GM18499 (cell line): ENCODE measurements around the gene LPP.

Experiments used
- ATAC-seq: cut with Tn5 transposase; IDR thresholded peaks from one replicate; pipeline ENCODE4 v1.9.1; 2021; ENCODE audit warnings: moderate number of reproducible peaks; ENCODE audit not compliant: insufficient read depth, unreplicated experiment

The LPP gene

DNA sequence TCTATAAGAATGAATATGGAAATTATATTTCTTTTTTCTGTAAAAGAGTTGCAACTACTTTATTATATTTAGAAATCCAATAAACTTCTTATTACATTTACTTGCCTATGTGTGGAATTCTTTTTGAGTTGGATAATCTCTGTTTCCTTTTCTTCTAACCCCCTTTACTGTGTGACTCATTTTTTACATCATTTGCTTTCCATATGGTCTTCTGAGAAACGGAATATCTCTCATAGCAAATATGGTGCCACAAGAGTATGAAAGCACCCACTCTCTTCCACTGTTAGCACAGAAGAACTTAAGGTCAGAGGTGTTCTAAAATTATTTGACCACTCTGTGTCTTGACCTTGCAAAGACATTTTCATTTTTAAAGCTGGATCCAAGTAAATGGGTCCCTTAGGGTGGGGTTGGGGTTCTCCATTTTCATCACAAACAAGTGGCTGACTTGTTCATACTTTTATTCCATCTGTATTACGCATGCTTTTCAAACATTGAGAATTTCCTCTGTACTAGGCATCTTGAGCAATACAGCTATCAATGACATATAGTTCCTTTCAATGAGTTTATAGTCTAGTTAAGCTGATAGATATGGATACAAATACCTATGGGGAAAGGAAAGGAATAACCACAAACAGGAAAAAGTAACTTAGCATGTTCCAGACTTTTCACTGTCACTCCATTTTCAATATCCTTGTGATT is 736.8 kb downstream of the LPP start:
- ATAC-seq, result no peak

DNA sequence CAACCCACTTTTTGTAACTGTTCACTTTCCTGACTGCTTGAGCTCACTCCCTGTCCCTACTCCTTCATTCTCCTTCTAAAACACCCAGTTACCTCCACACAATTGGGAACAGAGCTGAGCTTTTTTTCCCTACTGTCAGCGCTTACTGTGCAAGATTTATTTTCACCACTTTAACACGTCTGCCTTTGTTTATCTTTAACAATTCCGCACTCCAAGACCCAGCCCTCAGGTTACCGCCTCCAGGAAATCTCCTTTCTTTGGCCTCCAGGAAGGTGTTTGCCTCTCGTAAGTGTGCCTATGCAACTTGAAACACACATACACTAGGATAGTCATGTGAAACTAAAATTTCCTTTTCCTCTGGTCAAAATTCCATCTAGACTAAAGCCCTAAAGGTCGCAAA is 745.9 kb downstream of the LPP start:
- ATAC-seq, result no peak

DNA sequence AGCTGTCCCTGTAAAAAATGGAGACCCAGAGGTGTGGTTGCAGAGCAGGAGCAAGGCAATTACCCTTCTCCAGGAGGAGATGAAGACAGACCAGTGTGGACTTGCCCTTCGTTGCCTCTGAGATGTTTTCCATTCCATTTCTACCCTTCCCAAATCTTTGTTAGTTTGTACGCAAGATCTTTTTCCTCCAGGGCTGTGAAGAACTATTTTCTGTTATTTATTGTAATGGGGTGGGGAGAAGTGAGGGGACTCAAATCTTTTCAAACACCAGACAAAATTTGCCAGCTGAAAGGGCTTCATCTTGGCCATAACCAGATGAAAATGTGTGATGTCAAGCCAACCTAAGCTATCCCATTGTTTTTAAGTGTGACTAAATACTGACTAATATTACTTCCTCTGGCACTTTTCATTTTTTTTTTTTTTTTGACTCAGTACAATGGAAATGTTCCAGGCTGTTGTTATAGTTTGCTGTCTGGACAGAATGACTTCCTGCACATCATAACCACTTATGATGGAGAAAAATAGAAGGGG is 746.5 kb downstream of the LPP start:
- no peak for ATAC-seq

DNA sequence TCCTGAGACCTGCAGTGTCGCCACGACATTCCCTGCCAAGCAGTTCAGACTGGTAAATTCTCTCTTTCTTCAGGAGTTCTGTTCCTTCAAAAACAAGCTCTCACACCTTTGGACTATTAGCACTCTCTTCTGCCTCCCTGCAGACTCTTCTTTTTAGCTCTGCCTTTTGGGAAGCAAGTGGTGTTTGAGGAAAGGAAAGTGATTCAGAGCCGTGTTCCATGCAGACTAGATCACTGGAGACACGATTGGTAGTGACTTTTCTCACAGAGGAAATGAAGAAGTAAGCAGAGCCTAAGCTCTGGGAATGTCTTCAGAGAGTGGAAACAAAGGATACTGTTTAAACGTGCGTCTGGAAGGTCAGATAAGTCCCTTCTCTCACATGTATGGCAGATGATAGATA is 747.2 kb downstream of the LPP start:
- ATAC-seq, result no peak

DNA sequence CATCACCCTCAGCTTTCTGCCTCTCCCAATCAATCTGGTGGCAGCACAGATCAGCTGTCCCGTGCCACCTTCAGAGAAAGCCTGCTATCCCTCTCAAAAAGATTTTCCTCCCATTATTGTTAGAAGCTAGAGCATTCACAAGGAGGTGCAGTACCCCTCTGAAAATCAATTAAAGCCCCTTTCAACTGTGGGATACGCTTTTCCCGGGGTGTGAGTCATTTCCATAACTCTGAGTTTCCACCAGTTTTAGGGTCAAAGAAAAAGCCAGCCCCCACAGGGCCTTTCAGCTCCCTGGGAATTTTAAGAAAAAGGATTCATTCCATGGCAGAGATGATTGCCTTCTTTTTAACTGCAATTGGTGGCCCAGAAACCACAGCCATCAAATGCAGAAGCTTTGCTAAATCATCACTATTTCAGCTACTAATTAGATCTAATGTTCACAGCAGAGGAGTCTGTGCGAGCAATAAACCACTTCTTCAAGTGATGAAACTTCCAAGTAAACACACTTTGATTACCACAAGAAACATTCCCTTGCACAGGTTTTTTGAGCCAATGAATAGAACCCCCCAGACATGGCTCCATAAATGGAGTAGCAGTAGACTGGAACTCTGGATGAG is 747.8 kb downstream of the LPP start:
- no peak for ATAC-seq

DNA sequence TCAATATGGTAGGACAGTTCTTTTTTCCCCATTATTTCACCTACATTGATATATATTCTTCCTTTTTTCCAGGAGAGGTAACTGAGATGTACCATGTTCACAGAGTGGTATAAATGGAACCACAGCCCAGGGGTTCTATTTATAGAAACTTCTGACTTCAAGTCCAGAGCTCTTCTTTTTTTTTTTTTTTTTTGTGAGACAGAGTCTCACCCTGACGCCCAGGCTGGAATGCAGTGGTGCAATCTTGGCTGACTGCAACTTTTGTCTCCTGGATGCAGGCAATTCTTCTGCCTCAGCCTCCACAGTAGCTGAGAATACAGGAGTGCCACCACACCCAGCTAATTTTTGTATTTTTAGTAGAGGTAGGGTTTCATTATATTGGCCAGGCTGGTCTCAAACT is 750.7 kb downstream of the LPP start:
- no peak for ATAC-seq

DNA sequence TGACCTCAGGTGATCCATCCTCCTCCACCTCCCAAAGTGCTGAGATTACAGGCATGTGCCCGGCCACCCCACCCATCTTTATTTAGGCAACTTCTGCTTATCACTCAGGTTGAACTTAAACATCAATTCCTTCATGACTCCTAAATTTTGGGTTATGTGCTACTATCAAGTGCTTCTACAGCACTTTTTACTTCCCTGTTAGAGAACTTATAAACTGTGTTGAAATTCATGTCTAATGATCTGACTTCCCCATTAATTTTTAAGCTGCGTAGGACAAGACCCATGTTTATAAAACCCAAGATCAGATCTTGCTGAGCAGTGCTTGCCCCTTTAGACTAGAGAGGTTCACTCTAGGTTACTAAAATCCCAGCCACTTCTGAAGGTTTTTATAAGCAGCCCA is 751.6 kb downstream of the LPP start:
- ATAC-seq, result no peak

DNA sequence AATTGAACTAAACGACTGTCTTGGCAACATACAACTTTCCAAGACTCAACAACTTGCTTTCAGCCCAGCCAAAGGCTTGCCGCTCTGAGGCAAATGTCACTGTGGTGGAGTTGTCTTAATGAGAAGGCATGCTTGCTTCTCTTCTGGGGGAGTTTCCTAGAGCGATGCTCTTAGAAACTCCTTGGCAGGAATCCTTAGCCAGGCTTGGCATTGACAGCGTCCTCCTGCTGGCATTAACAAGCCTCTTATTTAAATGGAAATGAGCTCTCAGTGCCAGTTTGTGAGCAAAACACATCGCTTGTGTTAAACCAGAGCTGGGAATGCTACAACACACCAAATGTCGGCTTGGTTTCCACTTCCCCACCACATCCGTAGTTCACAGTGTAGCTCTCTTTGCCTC is 752.3 kb downstream of the LPP start:
- ATAC-seq, result no peak

DNA sequence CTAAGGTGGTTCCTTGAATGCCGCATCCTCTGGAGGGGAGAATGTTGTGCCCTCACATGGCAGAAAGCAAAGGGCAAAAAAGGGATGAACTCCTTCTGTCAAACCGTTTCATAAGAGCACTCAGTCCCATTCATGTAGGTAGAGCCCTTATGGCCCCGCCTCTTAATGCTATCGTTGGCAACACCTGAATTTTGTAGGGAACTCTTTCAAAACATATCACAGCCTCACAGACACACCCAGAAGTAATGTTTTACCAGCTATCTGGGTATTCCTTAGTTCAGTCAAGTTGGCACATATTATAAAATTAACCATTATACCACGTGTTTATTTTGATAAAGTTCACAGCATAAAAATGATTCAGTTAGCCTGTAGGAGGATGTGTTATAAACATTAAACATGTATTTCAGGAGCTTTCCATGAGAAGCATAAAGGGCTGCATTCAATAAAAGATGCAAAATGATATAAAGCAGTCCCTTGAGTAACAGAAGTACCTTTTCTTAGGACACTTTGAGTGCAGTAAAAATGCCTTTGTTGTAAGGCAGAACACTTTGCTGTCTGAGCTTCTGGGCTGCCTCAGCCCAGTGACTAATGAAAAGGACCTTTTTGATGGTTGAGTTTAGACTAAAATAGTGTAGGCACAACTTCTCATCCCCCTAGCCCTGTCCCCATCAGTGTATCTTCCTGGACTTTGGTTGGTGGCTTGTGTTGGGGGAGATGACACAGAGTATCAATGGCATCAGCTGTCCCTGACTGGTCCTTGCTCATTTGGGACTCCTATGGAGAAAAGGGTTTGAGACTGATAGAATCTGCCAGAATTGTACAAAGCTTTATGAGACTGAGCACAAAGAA is 754.3 kb downstream of the LPP start:
- no peak for ATAC-seq

DNA sequence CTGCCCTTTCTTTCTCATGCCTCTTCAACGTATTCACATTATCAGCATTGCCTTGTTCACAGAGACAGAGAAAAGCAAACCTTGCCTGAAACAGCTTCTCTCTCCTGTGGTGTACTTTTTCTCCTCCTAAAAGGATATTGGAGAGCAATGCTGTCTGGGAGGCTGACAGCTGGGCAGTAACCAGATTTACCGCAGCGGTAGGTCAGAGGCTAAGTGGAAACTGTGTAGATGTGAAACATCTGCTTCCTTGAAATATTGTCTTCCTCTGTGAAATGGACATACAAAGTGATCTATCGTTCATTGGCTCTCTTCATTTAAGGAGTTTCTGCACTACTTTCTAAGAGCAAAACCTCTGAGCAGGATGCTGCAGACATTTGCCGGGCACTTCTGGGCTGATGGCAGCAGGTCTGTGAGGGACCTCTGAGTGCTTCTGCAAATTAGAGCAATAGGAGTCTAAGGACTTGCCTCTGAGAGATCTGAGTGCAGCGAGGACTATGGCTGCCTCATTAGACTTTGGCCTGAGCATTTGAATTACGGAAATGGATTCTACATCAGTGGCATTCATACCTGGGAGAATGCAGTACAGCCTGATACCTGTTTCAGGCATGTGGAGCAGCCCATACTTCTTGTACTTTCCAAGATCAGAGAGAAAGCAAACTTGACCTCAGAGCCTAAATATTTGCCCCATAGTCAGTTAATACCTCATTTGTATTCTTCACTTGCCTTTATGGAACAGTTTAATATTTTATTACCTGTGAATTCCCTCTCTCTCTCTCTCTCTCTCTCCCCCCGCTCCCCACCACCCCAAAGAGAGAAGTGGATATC is 757.3 kb downstream of the LPP start:
- no peak for ATAC-seq

DNA sequence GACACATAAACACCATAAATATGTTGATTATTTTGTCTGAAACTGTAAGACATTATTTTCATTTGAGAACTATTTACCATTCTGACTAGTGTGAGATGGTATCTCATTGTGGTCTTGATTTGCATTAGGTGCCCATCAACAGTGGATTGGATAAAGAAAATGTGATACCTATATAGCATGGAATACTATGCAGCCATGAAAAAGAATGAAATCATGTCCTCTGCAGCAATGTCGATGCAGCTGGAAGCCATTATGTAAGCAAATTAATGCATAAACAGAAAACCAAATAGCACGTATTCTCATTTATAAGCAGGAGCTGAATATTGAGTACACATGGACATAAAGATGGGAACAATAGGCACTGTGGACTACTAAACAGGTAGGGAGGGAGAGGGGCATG is 759.1 kb downstream of the LPP start:
- no peak for ATAC-seq

DNA sequence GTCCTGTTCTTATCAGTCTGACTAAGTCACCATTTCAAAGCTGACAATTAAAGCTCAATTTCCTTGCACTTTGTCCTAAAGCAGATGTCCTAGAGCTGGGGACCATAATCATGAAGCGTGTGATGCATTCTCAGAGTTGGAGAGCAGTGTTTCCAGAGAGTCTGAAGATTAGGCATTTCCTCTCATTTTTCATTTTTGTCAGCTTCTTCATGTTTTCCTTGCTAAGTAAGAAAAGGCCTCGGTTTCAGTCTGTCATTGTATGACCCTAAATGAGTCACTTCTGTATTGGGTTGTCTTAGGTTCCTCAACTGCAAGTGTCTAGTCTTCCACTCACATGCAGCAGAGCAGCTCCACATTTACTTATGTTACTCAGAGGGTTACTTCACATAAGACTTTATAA is 760.6 kb downstream of the LPP start:
- no peak for ATAC-seq

DNA sequence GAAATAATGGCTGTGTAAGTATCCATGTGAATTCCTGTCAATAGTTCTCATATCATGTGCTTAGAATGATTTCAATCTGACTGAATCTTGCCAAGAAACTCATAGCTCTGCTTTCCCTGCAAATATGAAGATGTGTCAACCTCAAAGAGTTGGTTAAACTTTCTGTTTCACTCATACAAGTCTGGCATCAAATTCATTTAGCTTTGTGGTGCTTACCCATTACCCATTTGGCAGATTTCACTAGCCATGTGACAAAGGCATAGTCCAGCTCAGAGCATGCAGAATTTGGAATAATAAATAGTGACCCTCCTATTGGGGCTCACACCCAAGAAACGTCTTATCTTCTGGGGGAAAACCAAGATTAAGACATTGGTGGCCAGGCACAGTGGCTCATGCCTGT is 761.2 kb downstream of the LPP start:
- no peak for ATAC-seq

DNA sequence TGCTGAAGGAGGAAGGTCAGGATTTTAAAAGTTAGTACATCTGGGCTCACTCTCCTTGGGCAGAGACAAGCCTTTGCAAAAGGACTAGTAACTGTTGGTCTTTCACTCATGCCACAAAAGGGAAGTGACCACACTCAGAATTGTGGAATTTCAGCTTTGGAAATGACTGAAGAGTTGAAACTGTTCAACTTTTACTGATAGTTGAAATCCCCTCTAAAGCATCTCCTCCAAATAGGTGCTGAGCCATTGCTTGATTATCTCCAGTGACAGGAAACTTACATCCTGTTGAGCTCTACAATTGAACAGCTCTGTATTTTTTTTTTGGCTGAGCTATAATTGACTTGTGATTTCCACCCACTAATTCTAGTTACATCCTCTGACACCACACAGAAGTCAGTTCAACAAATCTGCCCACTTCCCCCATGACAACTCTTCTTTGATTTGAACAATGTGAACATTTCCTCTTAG is 763.0 kb downstream of the LPP start:
- no peak for ATAC-seq

DNA sequence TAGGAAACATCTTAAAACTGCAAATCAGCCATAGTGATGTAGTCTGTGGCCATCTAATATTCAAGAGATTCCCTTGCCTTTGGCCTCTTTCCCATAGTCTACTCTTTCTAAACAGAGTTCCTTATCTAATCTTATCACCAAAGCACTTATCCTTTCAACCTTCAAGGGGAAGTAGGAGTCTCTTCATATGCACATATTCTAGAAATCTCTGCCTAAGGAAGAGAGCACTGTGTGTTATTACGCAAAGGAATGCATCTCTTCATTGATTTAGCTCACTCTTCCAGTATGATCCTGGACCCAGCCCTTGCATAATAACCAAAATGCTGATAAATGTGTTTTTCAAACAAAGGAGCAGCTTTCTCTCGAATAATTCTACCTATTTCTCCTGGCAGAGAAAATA is 764.1 kb downstream of the LPP start:
- ATAC-seq, result no peak

DNA sequence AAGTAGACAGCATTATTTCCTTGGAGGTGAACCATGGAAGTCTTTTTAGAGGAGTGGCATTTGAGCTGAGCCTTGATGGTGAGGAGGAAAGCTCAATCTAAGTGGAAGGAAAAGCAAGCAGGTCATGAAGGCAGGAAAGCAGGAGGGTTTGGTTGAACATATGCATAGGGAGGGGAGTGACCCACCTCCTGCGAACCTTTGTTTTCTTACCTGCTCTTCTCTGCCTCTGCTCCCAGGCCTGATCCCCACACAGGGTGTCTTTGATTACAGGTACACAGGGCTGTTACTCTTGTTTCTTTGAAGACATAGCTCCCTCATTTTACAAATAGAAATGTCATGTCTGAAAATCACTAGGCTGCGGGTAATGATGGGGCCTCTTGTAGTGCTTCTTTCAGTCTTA is 769.7 kb downstream of the LPP start:
- ATAC-seq, result no peak

DNA sequence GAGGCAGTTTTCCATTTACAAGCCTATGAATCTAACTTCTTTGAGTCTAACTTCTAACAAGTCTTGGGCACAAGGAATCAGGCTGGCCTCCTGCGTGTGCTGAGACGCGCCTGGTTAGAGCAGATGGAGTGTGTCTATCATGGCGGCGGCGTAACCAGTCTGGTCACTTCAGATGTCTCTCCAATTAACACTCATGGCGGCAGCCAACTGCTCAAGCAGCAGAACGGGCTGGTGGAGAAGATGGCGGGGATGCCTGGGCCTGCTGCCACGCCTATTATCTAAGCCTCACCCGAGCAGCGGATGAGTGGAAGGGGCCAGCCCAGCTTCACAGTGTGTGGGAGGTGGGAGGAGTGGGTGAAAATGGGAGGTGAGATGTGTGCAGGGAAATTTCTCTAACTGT is 771.4 kb downstream of the LPP start:
- ATAC-seq, result no peak

DNA sequence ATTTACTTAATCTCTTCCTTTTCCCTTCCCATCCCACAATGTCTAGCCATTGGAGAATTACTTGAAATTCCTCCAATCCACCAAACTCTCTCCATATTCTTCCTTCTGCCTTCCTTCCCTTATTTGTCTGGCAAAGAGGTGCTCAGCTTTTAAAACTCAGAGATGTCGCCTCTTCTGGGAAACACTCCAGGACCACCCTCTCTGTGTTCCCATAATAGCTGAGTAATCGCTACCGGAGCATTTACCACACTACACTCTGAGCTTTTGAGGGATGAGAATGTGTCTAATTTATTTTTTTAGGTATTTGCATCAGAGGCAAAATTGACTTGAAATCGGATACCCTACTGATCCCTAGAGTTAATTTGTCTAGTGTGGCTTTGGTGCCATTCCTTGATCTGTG is 772.2 kb downstream of the LPP start:
- ATAC-seq, result no peak

DNA sequence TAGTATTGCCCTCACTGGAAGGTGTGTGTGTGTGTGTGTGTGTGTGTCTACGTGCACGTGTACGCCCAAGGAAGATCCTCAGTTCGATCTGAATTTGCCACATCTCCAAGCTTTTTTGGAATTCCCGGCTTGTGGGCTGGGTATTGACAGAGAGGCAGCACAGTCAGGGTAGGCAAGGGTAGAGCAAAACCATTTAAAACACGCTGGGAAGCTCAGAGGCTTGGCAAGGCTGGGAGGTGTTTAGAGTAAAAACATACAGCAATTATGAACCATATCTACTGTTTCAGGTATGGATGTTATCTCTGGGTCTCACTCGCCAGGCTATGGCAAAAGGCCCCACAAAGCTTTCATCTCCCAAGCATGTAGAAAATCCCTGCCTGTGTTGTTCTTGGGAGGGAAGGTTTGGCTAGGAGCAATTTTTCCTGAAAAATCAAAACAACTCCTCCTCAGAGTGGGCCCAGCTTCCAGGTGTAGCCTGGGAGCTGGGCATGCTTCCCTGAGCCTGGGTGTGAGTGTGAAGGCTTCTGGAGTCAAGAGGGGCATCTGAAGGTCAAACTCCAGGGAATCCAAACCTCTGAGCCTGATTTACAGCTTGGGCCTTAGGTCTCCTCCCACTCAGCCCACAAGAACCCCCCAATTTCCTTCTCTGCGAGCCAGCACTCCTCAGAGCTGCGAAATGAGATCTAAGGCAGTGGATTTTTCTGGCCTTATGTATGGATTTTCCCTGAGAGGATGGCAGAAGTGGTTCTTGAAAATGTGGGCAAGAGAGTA is 773.0 kb downstream of the LPP start:
- ATAC-seq, result no peak

DNA sequence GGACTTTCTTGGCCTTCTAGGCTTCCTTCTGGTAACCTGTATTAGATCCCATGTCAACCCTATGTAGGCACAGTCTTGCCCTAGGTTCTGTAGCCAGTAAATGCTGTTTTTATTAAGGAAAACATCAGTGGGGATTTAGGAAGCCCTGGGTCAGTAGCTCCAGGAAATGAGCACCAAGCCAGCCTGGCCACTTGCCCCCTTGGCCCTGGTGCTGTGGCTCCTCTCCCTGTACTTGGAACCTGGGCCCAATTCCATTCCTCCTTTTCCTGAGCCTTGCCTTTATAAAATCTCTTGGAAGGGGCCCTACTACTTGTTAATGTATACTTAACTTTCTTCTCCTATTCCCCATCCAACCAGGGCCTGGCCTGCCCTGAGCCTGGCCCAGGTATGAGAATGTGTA is 774.0 kb downstream of the LPP start:
- ATAC-seq, result no peak
